WTC11 (cell line): ENCODE data around the gene RIPOR3. TPM values are rescaled to one million over a fixed set of nuclear protein-coding genes. Genes with fewer than 3 reads are reported as not detected.

Source experiments
- ATAC-seq: fragments of 200-7000 bp; cut with Tn5 transposase; 2 replicates; pipeline ENCODE4 v1.10.0; 2021; ENCODE audit warnings: mild to moderate bottlenecking, moderate library complexity
- CTCF ChIA-PET: fragments of 300-600 bp; sonication (Branson Sonifier 250); formaldehyde crosslinking; loops from one replicate; lab custom pipeline; 2021; ENCODE audit warnings: antibody characterized with exemption; lab: Charles Lee
- POLR2A ChIA-PET: fragments of 350-600 bp; sonication (Branson Sonifier 250); formaldehyde crosslinking; loops from one replicate; lab custom pipeline; 2021; ENCODE audit warnings: antibody characterized with exemption; lab: Charles Lee
- DNase-seq: peaks from one replicate; pipeline ENCODE4 v3.0.0; 2021; ENCODE audit warnings: low spot score
- H3K27ac Mint-ChIP-seq: 2 replicates; pipeline ENCODE4 v1.8.0; 2021; ENCODE audit warnings: mixed read lengths
- H3K27me3 Mint-ChIP-seq: 2 replicates; pipeline ENCODE4 v1.8.0; 2021; ENCODE audit warnings: low read depth, mild to moderate bottlenecking, moderate library complexity, mixed read lengths
- H3K36me3 Mint-ChIP-seq: 2 replicates; pipeline ENCODE4 v1.8.0; 2021; ENCODE audit warnings: mixed read lengths
- H3K4me1 Mint-ChIP-seq: 2 replicates; pipeline ENCODE4 v1.8.0; 2022; ENCODE audit warnings: mixed read lengths
- H3K4me3 Mint-ChIP-seq: 2 replicates; pipeline ENCODE4 v1.8.0; 2021; ENCODE audit warnings: mild to moderate bottlenecking, moderate library complexity, mixed read lengths
- H3K9me3 Mint-ChIP-seq: 2 replicates; pipeline ENCODE4 v1.8.0; 2021; ENCODE audit warnings: mixed read lengths
- AFF4 ChIP-seq: sonication (generic); formaldehyde crosslinking; IDR thresholded peaks from 2 replicates; pipeline ENCODE4 v1.8.1; 2023; ENCODE audit warnings: mild to moderate bottlenecking, missing genetic modification reagents, borderline replicate concordance
- AR ChIP-seq: fragments of 250-450 bp; sonication (Bioruptor Pico); IDR thresholded peaks from 2 replicates; pipeline ENCODE4 v1.9.0; 2021; ENCODE audit warnings: mild to moderate bottlenecking
- ARID4B ChIP-seq: sonication (generic); formaldehyde crosslinking; IDR thresholded peaks from 2 replicates; pipeline ENCODE4 v1.8.0; 2023; ENCODE audit warnings: missing genetic modification reagents, mild to moderate bottlenecking, borderline replicate concordance
- ELF4 ChIP-seq: sonication (generic); formaldehyde crosslinking; IDR thresholded peaks from 2 replicates; pipeline ENCODE4 v1.8.1; 2022; ENCODE audit warnings: low read depth, mild to moderate bottlenecking, moderate library complexity, missing genetic modification reagents
- ETV6 ChIP-seq: sonication (generic); formaldehyde crosslinking; IDR thresholded peaks from 2 replicates; pipeline ENCODE4 v1.8.1; 2022; ENCODE audit warnings: mild to moderate bottlenecking, missing genetic modification reagents
- FOXP4 ChIP-seq: sonication (generic); formaldehyde crosslinking; IDR thresholded peaks from 2 replicates; pipeline ENCODE4 v1.8.0; 2022; ENCODE audit warnings: mild to moderate bottlenecking, missing genetic modification reagents
- JAZF1 ChIP-seq: fragments of 250-450 bp; sonication (Bioruptor Pico); IDR thresholded peaks from 2 replicates; pipeline ENCODE4 v1.9.0; 2021; ENCODE audit warnings: moderate library complexity, mild to moderate bottlenecking, inconsistent platforms
- MLX ChIP-seq: sonication (generic); formaldehyde crosslinking; IDR thresholded peaks from 2 replicates; pipeline ENCODE4 v1.8.1; 2023; ENCODE audit warnings: mild to moderate bottlenecking, missing genetic modification reagents, moderate library complexity
- MXD4 ChIP-seq: fragments of 250-450 bp; sonication (Bioruptor Pico); IDR thresholded peaks from 2 replicates; pipeline ENCODE4 v1.8.0; 2021; ENCODE audit warnings: mild to moderate bottlenecking, moderate library complexity, borderline replicate concordance
- NFYB ChIP-seq: sonication (generic); formaldehyde crosslinking; conservative IDR thresholded peaks from 2 replicates; pipeline ENCODE4 v1.8.0; 2022; ENCODE audit warnings: low read depth, missing genetic modification reagents
- NR2C2 ChIP-seq: sonication (generic); formaldehyde crosslinking; IDR thresholded peaks from 2 replicates; pipeline ENCODE4 v1.8.0; 2022; ENCODE audit warnings: mild to moderate bottlenecking, missing genetic modification reagents
- OVOL2 ChIP-seq: fragments of 250-450 bp; sonication (Bioruptor Pico); IDR thresholded peaks from 2 replicates; pipeline ENCODE4 v1.9.0; 2021; ENCODE audit warnings: mild to moderate bottlenecking, borderline replicate concordance
- SP1 ChIP-seq: sonication (generic); formaldehyde crosslinking; conservative IDR thresholded peaks from 2 replicates; pipeline ENCODE4 v1.8.1; 2022; ENCODE audit warnings: missing genetic modification reagents
- TEAD4 ChIP-seq: sonication (generic); formaldehyde crosslinking; IDR thresholded peaks from 2 replicates; pipeline ENCODE4 v1.8.0; 2022; ENCODE audit warnings: mild to moderate bottlenecking, missing genetic modification reagents
- TP53 ChIP-seq: sonication (generic); formaldehyde crosslinking; IDR thresholded peaks from 2 replicates; pipeline ENCODE4 v1.8.1; 2023; ENCODE audit warnings: mild to moderate bottlenecking, missing genetic modification reagents
- ZBTB21 ChIP-seq: sonication (generic); formaldehyde crosslinking; IDR thresholded peaks from 2 replicates; pipeline ENCODE4 v1.8.1; 2023; ENCODE audit warnings: mild to moderate bottlenecking, missing genetic modification reagents, borderline replicate concordance
- ZNF423 ChIP-seq: fragments of 250-450 bp; sonication (Bioruptor Pico); IDR thresholded peaks from 2 replicates; pipeline ENCODE4 v2.1.2; 2022; ENCODE audit warnings: mild to moderate bottlenecking, moderate library complexity
- ZNF671 ChIP-seq: fragments of 250-450 bp; sonication (Bioruptor Pico); IDR thresholded peaks from 2 replicates; pipeline ENCODE4 v1.8.0; 2021; ENCODE audit warnings: mild to moderate bottlenecking
- total RNA-seq: library from RNA; stranded (reverse); gene quantifications from 3 replicates; pipeline ENCODE4 v1.2.3, GENCODE V29; 2021

The RIPOR3 gene
- total RNA-seq, 1 experiment from 2014 or later = 6.5 TPM

GRCh38 chr20:50666709-50667298, 24.5 kb downstream of the RIPOR3 start:
- DNase-seq (no peak), ATAC-seq (no peak)
- ChIA-PET CTCF (interaction anchor here (0.6 to 2.6 kb wide), 8 partner anchors 24 to 127 kb away, joined by 3 to 12 read pairs (median 6); partner anchors contain the start of gene RIPOR3), POLR2A (no interaction called here)
- H3K4me3 Mint-ChIP-seq = no peak overlapping the region
- TF ChIP-seq TP53 (CRISPR knock-in tag) (no peak), ZNF423 (CRISPR knock-in tag) (no peak), ARID4B (no peak), MXD4 (CRISPR knock-in tag) (no peak), ZNF671 (no peak), NFYB (CRISPR knock-in tag) (no peak), TEAD4 (CRISPR knock-in tag) (no peak), SP1 (CRISPR knock-in tag) (no peak), JAZF1 (no peak), ZBTB21 (no peak), MLX (CRISPR knock-in tag) (no peak), AR (no peak), AFF4 (CRISPR knock-in tag) (no peak)
- TF ChIP-seq, all 79 proteins: peak for 0
- Mint-ChIP-seq H3K27ac (peak overlapping the region; percentile 27; the same call in 1 of the 2 replicates), H3K4me1 (peaks cover 24% of the 10 kb centered on the region), H3K27me3 (no peaks in the 10 kb centered on the region; the same call in 1 of the 2 replicates), H3K9me3 (no peaks in the 10 kb centered on the region), H3K36me3 (no peaks in the 10 kb centered on the region)

GRCh38 chr20:50664254-50664653, 27.1 kb downstream of the RIPOR3 start:
- Mint-ChIP-seq H3K4me3 (no peak overlapping the region), H3K9me3 (peaks cover 7% of the 10 kb centered on the region), H3K36me3 (no peaks in the 10 kb centered on the region), H3K27ac (peak overlapping the region; percentile 95), H3K4me1 (peaks cover 28% of the 10 kb centered on the region), H3K27me3 (no peaks in the 10 kb centered on the region; the same call in 1 of the 2 replicates)
- ATAC-seq (no peak), DNase-seq (no peak)
- CTCF ChIA-PET = interaction anchor here (0.9 to 2.9 kb wide), 10 partner anchors 9 to 124 kb away, joined by 3 to 30 read pairs (median 6); no protein-coding TSS in a partner anchor
- POLR2A ChIA-PET = interaction anchor here (1.6 kb wide), 1 partner anchor 68 kb away, joined by 7 read pairs; the partner anchor contains the start of gene PARD6B
- TF ChIP-seq SP1 (CRISPR knock-in tag) (no peak), NR2C2 (CRISPR knock-in tag) (no peak), ELF4 (CRISPR knock-in tag) (no peak), OVOL2 (CRISPR knock-in tag) (no peak), FOXP4 (CRISPR knock-in tag) (no peak), ETV6 (CRISPR knock-in tag) (no peak), NFYB (CRISPR knock-in tag) (no peak)
